GM19025 (cell line): Measurements from ENCODE around the gene GCH1.
"Not testable (repeated sequence)": the region's sequence is repeated elsewhere in the genome, so short reads cannot be mapped to it uniquely, and the experiment has no call there.

ENCODE experiments used
- ATAC-seq: cut with Tn5 transposase; IDR thresholded peaks from one replicate; pipeline ENCODE4 v1.9.1; 2021; ENCODE audit warnings: mild to moderate bottlenecking, low read depth, moderate library complexity; ENCODE audit not compliant: unreplicated experiment

The GCH1 gene

DNA sequence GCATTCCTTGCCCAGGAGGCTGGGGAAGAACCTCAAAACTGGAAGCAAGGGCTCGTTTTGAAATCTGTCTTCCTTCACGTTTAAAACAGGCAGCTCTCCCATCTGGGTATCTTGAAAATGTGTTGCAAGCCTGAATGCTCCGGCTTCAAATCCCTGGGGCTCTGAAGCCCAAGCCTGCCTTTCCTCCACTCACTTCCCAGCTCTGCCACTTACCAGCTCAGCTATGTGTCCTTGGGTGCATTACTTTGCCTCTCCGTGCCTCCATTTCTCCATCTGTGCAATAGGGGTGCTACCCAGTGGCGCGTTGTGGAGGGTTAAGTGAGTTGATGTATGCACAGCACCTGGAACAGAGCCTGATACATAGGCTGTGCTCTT is 97.6 kb downstream of the GCH1 start:
- no peak for ATAC-seq

DNA sequence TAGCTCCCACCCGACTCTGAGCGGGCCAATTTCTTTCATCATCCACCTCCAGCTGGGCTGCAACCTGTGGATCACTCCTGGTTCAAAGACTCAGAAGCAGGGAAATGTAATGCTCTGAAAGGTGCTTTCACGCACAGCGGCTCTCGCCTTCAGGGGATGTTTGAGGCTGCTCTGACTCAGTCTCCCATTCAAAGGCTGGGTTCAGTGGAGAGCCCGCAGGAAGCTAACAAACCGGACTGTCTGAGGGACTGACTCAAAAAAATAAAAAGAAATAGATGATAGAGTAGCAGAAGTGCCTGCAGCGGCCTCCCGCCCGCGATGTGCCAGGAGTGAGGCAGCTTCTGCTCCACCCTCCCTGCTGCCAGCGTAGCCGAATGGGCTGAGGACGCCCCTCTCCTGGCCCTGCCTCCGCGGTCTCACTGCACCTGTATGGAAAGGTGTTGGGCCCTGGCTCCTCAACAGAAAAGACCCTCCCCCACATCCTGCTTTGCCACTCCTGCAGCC is 98.0 kb downstream of the GCH1 start:
- ATAC-seq, result no peak

DNA sequence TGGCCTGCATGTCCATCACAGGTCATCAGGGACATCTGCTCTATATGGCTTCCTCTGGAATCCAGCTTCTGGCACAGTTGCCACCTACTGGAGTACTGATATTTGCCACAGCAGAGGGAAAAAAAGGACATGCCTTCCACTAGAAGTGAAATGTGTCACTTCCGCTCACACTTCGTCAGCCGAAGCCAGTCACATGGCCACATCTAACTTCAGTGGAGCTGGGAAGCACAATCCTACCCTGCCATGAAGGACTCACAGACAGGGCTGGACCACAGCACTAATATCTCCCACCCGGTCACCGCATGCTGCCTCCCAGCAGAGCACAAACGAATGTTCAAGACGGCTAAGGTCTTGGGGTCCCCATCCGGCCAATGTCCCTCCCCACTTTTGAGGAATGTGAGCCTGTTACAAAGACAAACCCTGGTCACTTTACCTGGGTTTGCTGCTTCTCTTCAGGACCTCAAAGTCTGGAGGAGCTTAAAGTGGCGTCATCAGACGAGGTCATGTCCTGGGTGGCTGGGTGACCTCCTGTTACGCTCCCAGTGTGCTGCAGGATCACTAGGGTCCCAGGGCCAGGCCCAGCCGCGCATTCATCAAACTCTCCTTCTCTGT is 98.6 kb downstream of the GCH1 start:
- ATAC-seq, result no peak

DNA sequence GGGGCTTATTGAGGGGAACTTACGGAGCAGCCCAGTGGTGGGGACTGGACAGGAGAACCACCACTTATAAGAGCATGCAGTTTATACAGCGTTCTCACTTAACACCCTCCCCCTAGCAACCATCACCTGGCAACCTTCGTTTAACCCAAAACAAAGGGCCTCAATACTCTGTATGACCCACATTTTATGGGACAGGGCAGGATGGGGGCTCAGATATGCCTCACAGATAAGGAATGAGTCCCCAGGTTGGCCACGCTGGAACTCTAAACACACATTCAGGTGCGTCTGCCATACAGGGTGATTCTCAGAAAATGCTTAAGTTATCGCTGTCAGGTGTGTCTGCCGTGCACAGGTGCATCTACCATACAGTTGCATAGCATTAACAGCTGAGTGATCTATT is 99.2 kb downstream of the GCH1 start:
- ATAC-seq, result no peak

DNA sequence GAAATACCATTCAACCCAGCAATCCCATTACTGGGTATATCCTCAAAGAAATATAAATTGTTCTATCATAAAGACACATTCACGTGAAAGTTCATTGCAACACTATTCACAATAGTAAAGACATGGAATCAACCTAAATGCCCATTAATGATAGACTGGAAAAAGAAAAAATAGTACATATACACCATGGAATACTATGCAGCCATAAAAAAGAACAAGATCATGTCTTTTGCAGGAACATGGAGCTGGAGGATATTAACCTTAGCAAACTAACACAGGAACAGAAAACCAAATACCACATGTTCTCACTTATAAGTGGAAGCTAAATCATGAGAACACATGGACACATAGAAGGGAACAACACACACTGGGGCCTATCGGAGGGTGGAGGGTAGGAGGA is 101.1 kb downstream of the GCH1 start:
- not testable (repeated sequence) for ATAC-seq

DNA sequence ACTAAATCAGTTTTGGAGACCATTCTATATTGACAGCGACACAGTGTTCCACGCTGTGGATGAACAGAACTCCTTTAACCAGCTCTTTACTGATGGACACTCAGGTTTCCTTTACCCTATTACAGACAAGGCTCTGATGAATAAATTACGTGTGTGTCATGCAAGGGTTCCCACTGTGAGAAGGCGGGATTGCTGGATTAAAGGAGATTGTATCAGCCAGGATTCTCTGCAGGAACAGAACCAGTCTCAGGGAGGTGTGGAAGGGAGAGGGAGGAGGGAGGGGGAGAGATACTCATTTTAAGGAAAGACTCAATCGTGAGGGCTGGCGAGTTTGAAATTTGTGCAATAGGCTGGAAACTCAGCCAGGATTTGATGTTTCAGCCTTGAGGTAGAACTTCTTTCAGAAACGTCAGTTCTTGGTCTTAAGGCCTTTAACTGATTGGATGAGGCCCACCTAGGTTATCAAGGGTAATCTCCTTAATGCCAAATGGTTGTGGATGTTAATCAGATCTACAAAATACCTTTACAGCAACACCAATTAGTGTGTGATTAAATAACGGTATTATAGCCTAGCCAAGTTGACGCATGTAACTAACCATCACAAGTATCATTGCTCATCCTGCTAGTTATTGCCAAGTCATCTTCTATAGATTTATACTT is 104.0 kb downstream of the GCH1 start:
- no peak for ATAC-seq

DNA sequence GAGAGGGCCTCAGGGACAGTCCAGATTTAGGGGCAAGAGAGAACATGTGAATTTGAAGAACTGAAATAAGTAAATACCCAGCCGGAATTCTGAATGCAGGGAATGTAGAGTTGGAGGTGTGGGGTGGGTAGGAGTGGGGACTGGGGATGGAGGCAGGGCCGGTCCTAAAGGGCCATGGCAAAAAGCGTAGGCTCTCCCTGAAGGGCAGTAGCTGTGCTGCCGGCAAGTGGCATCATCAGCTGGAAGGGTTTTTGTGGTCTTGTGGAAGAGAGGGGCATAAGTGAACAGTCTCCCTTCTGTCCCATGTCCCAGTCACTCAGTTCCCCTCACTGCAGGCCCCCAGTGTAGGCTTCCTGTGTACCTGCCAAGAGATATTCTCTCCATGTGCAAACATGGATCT is 104.6 kb downstream of the GCH1 start:
- no peak for ATAC-seq

DNA sequence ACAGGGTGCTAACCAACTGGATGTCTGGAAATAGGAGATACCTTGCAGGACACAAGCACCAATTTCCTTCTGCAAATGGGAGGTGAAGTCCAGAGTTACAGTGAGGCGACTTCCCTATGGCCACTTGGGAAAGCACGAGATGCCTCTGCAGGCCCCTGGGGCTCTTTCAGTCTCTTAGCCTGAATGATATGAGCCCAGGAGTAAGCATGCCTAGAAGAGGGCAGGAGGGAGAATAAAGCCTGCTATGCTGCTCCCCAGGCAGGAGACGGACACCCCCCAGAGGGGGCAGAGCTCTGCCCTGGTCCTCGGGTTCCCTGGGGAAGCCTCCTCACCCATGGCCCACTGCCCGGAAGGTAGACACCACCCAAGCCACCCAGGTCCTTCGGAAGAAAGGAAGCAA is 105.1 kb downstream of the GCH1 start:
- no peak for ATAC-seq

DNA sequence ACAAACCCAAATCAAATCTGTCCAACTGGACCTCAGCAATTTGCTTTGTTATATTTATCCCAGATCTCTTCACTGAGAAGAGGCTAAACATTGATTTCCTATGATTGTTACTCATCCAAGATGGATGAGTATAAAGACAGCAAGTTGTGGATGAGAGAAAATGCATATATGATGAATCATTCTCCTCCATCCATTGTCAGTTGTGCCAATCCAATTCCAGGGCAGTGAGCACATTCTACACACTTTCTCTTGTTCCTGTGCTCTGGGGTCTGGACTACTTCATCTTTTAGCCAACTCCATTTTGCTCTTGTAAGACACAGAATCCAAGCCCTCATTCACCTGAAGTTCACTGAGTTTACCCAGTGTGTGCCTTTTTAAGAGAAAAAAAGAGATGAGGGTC is 105.7 kb downstream of the GCH1 start:
- no peak for ATAC-seq

DNA sequence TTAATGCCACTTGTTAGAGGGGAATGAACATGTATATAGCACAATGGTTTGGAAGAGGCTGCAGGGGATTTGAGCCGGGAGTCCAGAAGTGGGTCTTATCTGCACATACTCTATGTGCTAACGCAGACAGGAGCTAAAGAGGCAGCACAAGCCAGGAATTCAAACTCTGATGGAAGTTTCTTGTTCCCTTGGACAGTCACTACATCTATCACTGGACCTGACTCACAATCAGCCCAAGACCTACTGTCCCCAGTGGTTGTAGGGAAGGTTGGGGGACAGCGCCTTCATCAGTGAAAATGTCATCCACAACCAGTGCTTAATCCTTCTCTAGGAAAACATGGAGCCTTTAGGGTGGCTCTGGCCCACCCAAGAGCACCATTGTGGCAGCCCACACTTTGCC is 107.8 kb downstream of the GCH1 start:
- ATAC-seq, result no peak

DNA sequence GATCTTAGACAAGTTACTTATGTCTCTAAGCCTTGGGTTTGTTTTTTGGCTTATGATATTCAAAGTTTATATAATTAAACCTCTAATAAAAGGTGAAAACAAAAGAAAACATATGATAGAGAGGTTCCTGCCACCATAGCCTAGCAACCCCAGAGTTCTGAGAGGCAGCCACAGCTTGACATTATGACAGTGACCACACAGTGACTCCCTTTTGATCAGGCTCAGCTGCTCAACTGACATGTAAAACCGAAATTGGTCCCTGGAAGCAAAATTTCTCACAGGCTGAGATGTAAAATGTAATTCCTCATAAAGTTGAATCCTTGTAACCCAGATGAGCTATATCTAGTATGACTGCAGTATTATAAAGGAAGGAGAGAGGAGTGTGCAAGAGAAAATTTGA is 108.5 kb downstream of the GCH1 start:
- no peak for ATAC-seq

DNA sequence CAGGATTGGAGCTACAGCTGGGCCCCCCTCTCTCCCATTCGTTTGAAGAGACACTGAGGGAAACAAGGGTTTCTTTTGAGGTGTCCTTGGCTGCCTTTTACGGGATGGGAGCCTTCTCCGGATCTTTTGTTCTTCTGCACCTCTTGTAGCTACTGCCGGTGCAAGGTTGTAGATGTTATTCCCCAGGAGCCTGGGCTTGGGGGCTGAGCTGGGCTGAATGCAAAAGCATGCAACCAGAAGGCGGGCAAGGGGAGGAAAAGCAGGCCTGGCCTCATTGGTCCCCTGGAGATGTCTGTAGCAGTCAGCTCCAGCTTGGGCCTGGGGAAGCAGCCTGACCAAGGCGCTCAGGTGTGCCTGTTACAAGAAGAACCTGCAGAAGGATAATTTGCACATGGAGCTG is 110.3 kb downstream of the GCH1 start:
- no peak for ATAC-seq
